Thoracic aorta (tissue), 2 donors: Measurements from ENCODE around the gene ZP2. TPM values are rescaled to one million over a fixed set of nuclear protein-coding genes. Genes with fewer than 3 reads are reported as not detected.

Experiments used
- ATAC-seq: fragments of 150-250 bp; one replicate; pipeline ENCODE4 v1.8.0; 2017; ENCODE audit warnings: low read depth; ENCODE audit not compliant: insufficient number of reproducible peaks, low FRiP score
- DNase-seq: peaks from one replicate; pipeline ENCODE4 v3.0.0-alpha.2; 2020; ENCODE audit warnings: low spot score
- H3K27ac ChIP-seq, 2 donors: fragments of 200-600 bp; sonication (generic); 1 replicate in 1 of 2; 2 replicates in 1 of 2; pipeline ENCODE4 v1.5.1; 2016; ENCODE audit warnings: mild to moderate bottlenecking in 2 of 2, moderate library complexity in 2 of 2
- H3K27me3 ChIP-seq: fragments of 200-600 bp; sonication (generic); replicated peaks from 2 replicates; pipeline ENCODE4 v1.6.0; 2016; ENCODE audit warnings: mild to moderate bottlenecking; ENCODE audit not compliant: insufficient read depth
- H3K36me3 ChIP-seq: fragments of 200-600 bp; sonication (generic); one replicate; pipeline ENCODE4 v1.5.1; 2016
- H3K4me1 ChIP-seq, 2 donors: fragments of 200-600 bp; sonication (generic); 1 replicate in 1 of 2; 2 replicates in 1 of 2; pipeline versions ENCODE4 v1.5.1 to v1.6.0; 2016; ENCODE audit warnings: low read depth in 2 of 2, mild to moderate bottlenecking in 1 of 2; ENCODE audit not compliant: control insufficient read depth in 1 of 2
- H3K4me3 ChIP-seq: fragments of 200-600 bp; sonication (generic); 2 replicates; pipeline ENCODE4 v1.5.1; 2016; ENCODE audit warnings: mild to moderate bottlenecking
- H3K9me3 ChIP-seq: fragments of 200-600 bp; sonication (generic); 2 replicates; pipeline ENCODE4 v1.5.1; 2016
- CTCF ChIP-seq: fragments of 200-600 bp; sonication (generic); IDR thresholded peaks from one replicate; pipeline ENCODE4 v1.5.1; 2019; ENCODE audit warnings: antibody characterized with exemption
- total RNA-seq, 2 donors: library from RNA; depleted of rRNA; stranded (reverse); fragments of >200 nt; gene quantifications; one replicate each; pipeline versions ENCODE4 v1.1.0 to v1.2.3, GENCODE V29; 2016

The ZP2 gene
- total RNA-seq, 2 donors from 2014 or later = not detected

- DNase-seq = no peak
- no peak within 1 kb of the TSS for H3K4me3 ChIP-seq
- H3K36me3 ChIP-seq = no peaks in the 10 kb centered on the region
- no peaks in the 10 kb centered on the region for H3K4me1 ChIP-seq
- H3K9me3 ChIP-seq = no peaks in the 10 kb centered on the region
- TF ChIP-seq CTCF = no peak
- ATAC-seq = no peak
- no peak within 1 kb of the TSS for H3K27ac ChIP-seq
- no peaks in the 10 kb centered on the region for H3K27me3 ChIP-seq
Measured at GRCh38 chr16:21233521-21234150, 22.3 kb upstream of the ZP2 start, which contains the start of gene ANKS4B. Gene ANKS4B, plus strand, starts transcription at chr16:21233699. Its CDS starts 39 bp downstream, at chr16:21233738.

- Histone ChIP-seq H3K4me3 (no peak overlapping the region), H3K9me3 (no peaks in the 10 kb centered on the region), H3K4me1 (no peaks in the 10 kb centered on the region), H3K27me3 (no peaks in the 10 kb centered on the region), H3K27ac (no peak overlapping the region), H3K36me3 (no peaks in the 10 kb centered on the region)
- TF ChIP-seq CTCF = no peak
- DNase-seq (no peak), ATAC-seq (no peak)
Measured at GRCh38 chr16:21233045-21233520, 21.7 kb upstream of the ZP2 start.

- H3K4me3 ChIP-seq = no peak overlapping the region
- no peak for TF ChIP-seq CTCF
- H3K27me3 ChIP-seq = no peaks in the 10 kb centered on the region
- DNase-seq = no peak
- H3K9me3 ChIP-seq = no peaks in the 10 kb centered on the region
- no peaks in the 10 kb centered on the region for H3K36me3 ChIP-seq
- H3K27ac ChIP-seq = no peak overlapping the region
- ATAC-seq = no peak
- H3K4me1 ChIP-seq = no peaks in the 10 kb centered on the region
Measured at GRCh38 chr16:21228361-21228872, 17.0 kb upstream of the ZP2 start.

- Histone ChIP-seq H3K27me3 (no peaks in the 10 kb centered on the region), H3K4me1 (no peaks in the 10 kb centered on the region), H3K27ac (no peak overlapping the region), H3K4me3 (no peak overlapping the region), H3K36me3 (no peaks in the 10 kb centered on the region), H3K9me3 (no peaks in the 10 kb centered on the region)
- DNase-seq (no peak), ATAC-seq (no peak)
- TF ChIP-seq CTCF = no peak
Measured at GRCh38 chr16:21227866-21228265, 16.5 kb upstream of the ZP2 start.

- DNase-seq = no peak
- Histone ChIP-seq H3K9me3 (no peaks in the 10 kb centered on the region), H3K27ac (no peak overlapping the region), H3K4me3 (no peak overlapping the region), H3K36me3 (no peaks in the 10 kb centered on the region), H3K27me3 (no peaks in the 10 kb centered on the region), H3K4me1 (no peaks in the 10 kb centered on the region)
- TF ChIP-seq CTCF = no peak
- ATAC-seq = no peak
Measured at GRCh38 chr16:21226749-21227148, 15.4 kb upstream of the ZP2 start.
